ENCODE results near the gene SOD1. TPM values are rescaled to one million over a fixed set of nuclear protein-coding genes. Genes with fewer than 3 reads are reported as not detected.

SOD1 gene
- total and polyA plus RNA-seq, 2 of the 8 experiments (the other 6 are each of a cell fraction or from before 2014, with no cell fraction given) = 192 to 226 TPM

DNA sequence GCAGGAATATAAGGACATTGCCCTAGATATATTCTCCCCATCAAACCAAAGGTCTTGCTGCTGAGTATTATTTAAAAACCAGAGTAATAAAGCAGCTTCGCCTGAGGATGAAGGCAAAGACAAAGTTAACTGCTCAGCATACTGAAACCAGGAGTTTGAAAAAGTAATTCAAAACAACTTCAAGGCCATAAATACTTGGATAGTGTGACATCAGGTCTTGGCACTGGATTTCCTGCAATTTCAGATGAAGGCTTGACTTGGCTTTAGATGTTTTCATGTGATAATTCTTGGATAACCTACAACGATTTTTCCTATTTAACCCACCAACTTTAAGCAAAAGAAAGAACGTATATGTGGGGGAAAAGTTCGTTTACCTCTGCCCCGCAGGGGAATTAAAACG, 10.6 kb downstream of the SOD1 start:
- Histone ChIP-seq H3K4me2 (ENCODE audit: insufficient read depth in 1 of 2, low read depth in 2 of 2, low read length in 2 of 2) (no peak overlapping the region), H3K4me3 (ENCODE audit: extremely low read depth in 1 of 4, insufficient read depth in 2 of 4, low read depth in 3 of 4, low read length in 4 of 4) (no peak overlapping the region), H3K79me2 (ENCODE audit: control insufficient read depth in 1 of 2, insufficient read depth in 2 of 2, low read length in 2 of 2) (peaks cover 0 to 5% of the 10 kb centered on the region in 2 experiments; a peak in 1 of 4 replicates), H2BK12ac (ENCODE audit: low read depth, low read length) (no peak overlapping the region), H2BK5ac (ENCODE audit: low read depth, low read length) (no peak overlapping the region), H2BK15ac (ENCODE audit: low read length) (no peak overlapping the region), H4K91ac (replicated peaks; ENCODE audit: insufficient read length, low read length) (no peak overlapping the region), H3K9ac (replicated peaks in 1 of 4; ENCODE audit: extremely low read depth in 1 of 4, low read depth in 3 of 4, low read length in 3 of 4) (no peak overlapping the region), H3K14ac (ENCODE audit: insufficient read length) (no peak overlapping the region), H3K56ac (replicated peaks; ENCODE audit: insufficient read length, low read depth, low read length) (no peak overlapping the region), H3K23ac (ENCODE audit: insufficient read length) (no peak overlapping the region), H2AFZ (ENCODE audit: low read length) (no peak overlapping the region), H4K20me1 (replicated peaks in 1 of 2; ENCODE audit: control insufficient read depth in 1 of 2, insufficient read depth in 2 of 2, low read length in 2 of 2) (peaks cover 0 to 3% of the 10 kb centered on the region in 2 experiments), H2AK5ac (ENCODE audit: low read depth, low read length) (no peak overlapping the region), H3K79me1 (ENCODE audit: low read depth, low read length) (0 out of 2 replicates have a peak, but pooled peaks cover 2% of the 10 kb centered on the region), H3K23me2 (ENCODE audit: low read depth, low read length) (no peaks in the 10 kb centered on the region), H4K5ac (ENCODE audit: insufficient read length, low read depth, low read length) (no peak overlapping the region), H3K36me3 (ENCODE audit: control insufficient read depth in 2 of 4, insufficient read depth in 4 of 4, low read length in 3 of 4) (peaks cover 0 to 47% (median 12%) of the 10 kb centered on the region in 4 experiments; a peak in 5 of 8 replicates), H3K4me1 (replicated peaks in 1 of 4; ENCODE audit: control insufficient read depth in 3 of 4, insufficient read depth in 4 of 4, low read length in 3 of 4) (peaks cover 2 to 3% (median 3%) of the 10 kb centered on the region in 4 experiments; a peak in 6 of 7 replicates), H4K8ac (ENCODE audit: extremely low read depth, insufficient read depth, low read length) (no peak overlapping the region), H3K27me3 (replicated peaks in 1 of 4; ENCODE audit: control insufficient read depth in 3 of 4, extremely low read depth in 1 of 4, insufficient read depth in 3 of 4, low read length in 3 of 4) (no peaks in the 10 kb centered on the region), H2BK120ac (replicated peaks; ENCODE audit: low read depth, low read length) (no peak overlapping the region), H3K18ac (ENCODE audit: extremely low read depth, low read length) (no peak overlapping the region), H3K4ac (replicated peaks; ENCODE audit: insufficient read length, low read depth, low read length) (no peak overlapping the region), H2BK20ac (ENCODE audit: low read length) (no peak overlapping the region), H3K27ac (ENCODE audit: low read depth, low read length) (no peak overlapping the region), H3K9me3 (ENCODE audit: insufficient read depth in 2 of 2, low read depth in 1 of 2, low read length in 1 of 2) (no peaks in the 10 kb centered on the region)
- ChIA-PET CTCF (ENCODE audit: partially characterized antibody) (interaction anchor here (0.5 to 1.3 kb wide), 2 partner anchors 47 to 130 kb away, joined by 3 read pairs; no protein-coding TSS in a partner anchor), POLR2A (ENCODE audit: partially characterized antibody) (interaction anchor here (0.9 to 1.4 kb wide), 5 partner anchors 10 to 60 kb away, joined by 3 to 8 read pairs (median 3); no protein-coding TSS in a partner anchor)
- DNase-seq (ENCODE audit: low read depth in 1 of 2, low spot score in 2 of 2) (no peak), FAIRE-seq (no peak)
- no peak for TF ChIP-seq EGR1 (IDR thresholded peaks at IDR 0.05; ENCODE audit: borderline replicate concordance, low read depth, low read length)
- TF ChIP-seq SAP30 (IDR thresholded peaks at IDR 0.05; ENCODE audit: insufficient read depth, insufficient replicate concordance, low read length) = no peak
- TF ChIP-seq SRF (IDR thresholded peaks at IDR 0.05; ENCODE audit: low read depth, low read length) = no peak
- no peak for TF ChIP-seq POLR2A (IDR thresholded peaks at IDR 0.05; ENCODE audit: control extremely low read depth in 1 of 2, low read depth in 2 of 2, low read length in 2 of 2)
- WGBS, 2 experiments (ENCODE audit: extremely low coverage in 1 of 2, insufficient coverage in 1 of 2, insufficient read length in 1 of 2, insufficient replicate concordance in 2 of 2, low coverage in 1 of 2, low lambda C conversion rate in 2 of 2, missing lambda C conversion rate in 1 of 2) = 70% methylated on average over 6 of the region's 6 CpGs; no CpG with 5 or more reads in 1 of the 2 experiments
